ENCODE results near the gene CDC37L1. TPM values are rescaled to one million over a fixed set of nuclear protein-coding genes. Genes with fewer than 3 reads are reported as not detected.
"Not testable (repeated sequence)": the region's sequence is repeated elsewhere in the genome, so short reads cannot be mapped to it uniquely, and the experiment has no call there.

Gene CDC37L1
- 15.4 TPM for polyA plus RNA-seq (2013, experiment 1 of 4)
- 13.7 TPM for polyA plus RNA-seq (2013, experiment 2 of 4)
- polyA plus RNA-seq (2013, experiment 3 of 4) = 11.5 TPM
- 11.3 TPM for polyA plus RNA-seq (2013, experiment 4 of 4)

DNA sequence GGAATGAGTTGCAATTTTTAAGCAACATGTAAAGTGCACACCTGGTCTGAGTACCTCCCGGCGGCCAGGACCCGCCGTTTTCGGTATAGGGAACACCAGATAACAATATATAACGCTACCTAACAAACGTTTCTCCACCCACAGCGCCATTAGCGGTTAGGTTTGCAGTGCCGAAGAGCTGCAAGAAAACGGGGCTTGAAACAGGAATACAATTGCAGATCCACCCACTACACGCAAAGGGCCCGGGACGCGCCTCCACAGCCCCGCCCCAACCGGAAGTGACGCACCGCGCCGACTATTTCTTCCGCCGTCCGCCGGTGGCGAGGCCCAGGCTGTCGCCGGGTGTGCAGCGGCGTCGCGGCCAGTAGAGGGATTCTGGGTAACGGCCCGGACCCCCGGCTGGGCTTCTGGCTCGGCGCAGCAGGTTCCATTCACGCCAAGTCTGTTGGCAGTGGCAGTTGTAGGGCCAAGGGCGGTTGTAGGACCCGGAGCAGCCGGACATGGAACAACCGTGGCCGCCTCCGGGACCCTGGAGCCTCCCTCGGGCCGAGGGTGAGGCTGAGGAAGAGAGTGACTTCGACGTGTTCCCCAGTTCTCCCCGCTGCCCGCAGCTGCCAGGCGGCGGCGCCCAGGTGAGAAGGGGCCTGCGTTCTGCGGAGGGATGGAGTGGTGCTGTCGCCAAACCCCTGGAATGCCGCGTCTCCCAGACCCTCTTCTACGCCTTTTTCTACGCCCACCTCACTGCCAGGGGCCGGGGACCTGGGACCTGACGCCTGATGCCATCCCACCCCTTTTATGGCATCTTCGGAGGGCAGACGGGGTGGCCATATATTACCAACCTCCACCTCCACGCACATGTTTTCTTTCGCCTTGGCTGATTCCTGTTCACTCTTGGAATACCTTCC, at the start of gene CDC37L1:
Gene CDC37L1, plus strand, starts transcription at position 302 of the 905 bp plus-strand sequence. Its CDS starts 199 bp downstream, at position 501.
- peak within 1 kb of the TSS; percentile 94 for H3K27ac ChIP-seq (ENCODE audit: insufficient read depth, low read depth, low read length, poor library complexity, severe bottlenecking)
- no peaks in the 10 kb centered on the region for H3K9me3 ChIP-seq (ENCODE audit: control insufficient read depth, low read length)
- H3K4me1 ChIP-seq (ENCODE audit: control insufficient read depth, insufficient read depth, low read length) = no peaks in the 10 kb centered on the region
- H3K4me3 ChIP-seq (ENCODE audit: insufficient read depth, low read depth, low read length) = peak within 1 kb of the TSS; percentile 95
- H3K36me3 ChIP-seq (ENCODE audit: control insufficient read depth, insufficient read depth, low read length) = no peaks in the 10 kb centered on the region
- H3K27me3 ChIP-seq (ENCODE audit: control insufficient read depth, insufficient read depth, low read length, poor library complexity, severe bottlenecking) = no peaks in the 10 kb centered on the region
- 0% methylated on average over 66 of the region's 66 CpGs for WGBS, 2 experiments

DNA sequence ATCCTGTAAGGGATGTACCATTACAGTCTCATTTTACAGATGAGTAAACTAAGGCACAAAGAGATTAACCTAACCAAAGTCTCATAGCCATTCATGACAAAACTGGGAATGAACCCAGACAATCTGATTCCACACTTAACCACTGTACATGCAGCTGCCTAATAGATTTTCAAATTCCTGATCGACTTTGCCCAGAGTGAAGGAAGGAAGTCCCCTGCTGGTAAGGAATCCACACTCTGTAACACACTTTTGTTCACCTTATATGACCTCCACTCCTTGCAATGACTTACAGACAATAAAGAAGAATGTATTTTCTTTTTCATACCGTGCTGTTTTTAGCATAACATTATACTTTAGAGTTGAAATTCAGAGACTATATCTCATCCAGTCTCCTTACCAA, 48.5 kb upstream of the CDC37L1 start:
- Histone ChIP-seq H3K27ac (ENCODE audit: insufficient read depth, low read depth, low read length, poor library complexity, severe bottlenecking) (no peak overlapping the region), H3K9me3 (ENCODE audit: control insufficient read depth, low read length) (peaks cover 2% of the 10 kb centered on the region), H3K4me1 (ENCODE audit: control insufficient read depth, insufficient read depth, low read length) (no peaks in the 10 kb centered on the region), H3K4me3 (ENCODE audit: insufficient read depth, low read depth, low read length) (no peak overlapping the region), H3K36me3 (ENCODE audit: control insufficient read depth, insufficient read depth, low read length) (no peaks in the 10 kb centered on the region), H3K27me3 (ENCODE audit: control insufficient read depth, insufficient read depth, low read length, poor library complexity, severe bottlenecking) (no peaks in the 10 kb centered on the region)
- 22 to 50% methylated on average over 1 of the region's 2 CpGs for WGBS, 2 experiments

DNA sequence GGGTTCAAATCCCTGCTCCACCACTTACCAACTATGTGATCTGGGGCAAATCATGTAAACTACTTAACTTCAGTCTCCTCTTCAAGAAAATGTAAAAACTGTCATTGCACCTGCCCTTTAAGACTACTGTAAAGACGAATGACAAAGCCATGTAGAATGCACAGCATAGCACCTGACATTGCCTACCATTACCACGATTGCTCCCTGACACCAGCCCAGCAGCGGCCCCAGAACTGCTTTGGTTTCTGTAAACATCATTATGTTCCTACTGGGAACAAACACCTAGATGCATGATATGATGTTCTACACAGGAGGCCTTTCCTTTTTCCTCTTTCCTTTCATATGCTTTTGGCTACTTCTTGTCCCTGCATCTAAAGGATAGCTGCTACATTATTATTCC, 40.4 kb upstream of the CDC37L1 start:
- Histone ChIP-seq H3K36me3 (ENCODE audit: control insufficient read depth, insufficient read depth, low read length) (no peaks in the 10 kb centered on the region), H3K9me3 (ENCODE audit: control insufficient read depth, low read length) (peaks cover 2% of the 10 kb centered on the region), H3K4me1 (ENCODE audit: control insufficient read depth, insufficient read depth, low read length) (no peaks in the 10 kb centered on the region), H3K27ac (ENCODE audit: insufficient read depth, low read depth, low read length, poor library complexity, severe bottlenecking) (no peak overlapping the region), H3K4me3 (ENCODE audit: insufficient read depth, low read depth, low read length) (no peak overlapping the region), H3K27me3 (ENCODE audit: control insufficient read depth, insufficient read depth, low read length, poor library complexity, severe bottlenecking) (no peaks in the 10 kb centered on the region)
- WGBS, 2 experiments = 78 to 80% methylated on average over 3 of the region's 3 CpGs

DNA sequence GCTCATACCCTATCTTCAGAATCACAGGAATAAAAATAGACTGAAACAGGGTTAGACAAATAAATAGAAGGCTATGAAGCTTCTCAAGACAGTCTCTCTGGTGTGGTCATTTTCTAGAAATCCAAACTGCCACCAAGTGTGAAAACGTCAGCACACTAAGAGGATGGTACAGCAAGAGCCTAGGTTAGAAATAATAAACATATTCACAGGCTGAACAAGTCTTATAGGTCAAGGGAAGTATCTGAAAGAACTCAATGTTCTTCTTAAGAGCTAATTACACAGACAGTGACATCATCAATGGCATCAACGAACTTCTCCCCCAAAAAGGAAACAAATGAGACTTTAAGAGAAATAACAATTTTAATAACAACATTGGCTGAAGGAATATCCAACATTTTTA, 39.9 kb upstream of the CDC37L1 start:
- no peak overlapping the region for H3K27ac ChIP-seq (ENCODE audit: insufficient read depth, low read depth, low read length, poor library complexity, severe bottlenecking)
- WGBS, 2 experiments = 74 to 86% methylated on average over 1 to 2 of the region's 2 CpGs
- no peaks in the 10 kb centered on the region for H3K4me1 ChIP-seq (ENCODE audit: control insufficient read depth, insufficient read depth, low read length)
- H3K4me3 ChIP-seq (ENCODE audit: insufficient read depth, low read depth, low read length) = no peak overlapping the region
- H3K36me3 ChIP-seq (ENCODE audit: control insufficient read depth, insufficient read depth, low read length) = no peaks in the 10 kb centered on the region
- H3K27me3 ChIP-seq (ENCODE audit: control insufficient read depth, insufficient read depth, low read length, poor library complexity, severe bottlenecking) = no peaks in the 10 kb centered on the region
- H3K9me3 ChIP-seq (ENCODE audit: control insufficient read depth, low read length) = peaks cover 2% of the 10 kb centered on the region

DNA sequence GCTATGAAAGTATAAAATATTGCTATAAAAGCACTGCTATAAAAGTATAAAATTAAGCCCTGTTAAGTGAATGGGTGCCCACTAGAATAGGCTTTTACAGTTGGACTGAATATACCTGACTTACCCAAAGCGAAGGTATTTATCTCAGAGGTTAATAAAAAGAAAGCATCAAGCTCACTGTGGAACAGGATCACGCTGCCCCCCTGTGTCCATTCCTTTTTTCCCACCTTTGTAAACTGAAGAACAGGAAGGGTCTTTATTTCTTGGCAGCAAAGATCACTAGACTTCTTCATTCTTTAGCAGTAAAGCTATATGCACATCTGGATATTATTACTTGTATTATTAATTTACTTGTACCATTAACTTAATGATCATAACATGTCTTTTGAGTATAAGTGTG, 39.3 kb upstream of the CDC37L1 start:
- Histone ChIP-seq H3K36me3 (ENCODE audit: control insufficient read depth, insufficient read depth, low read length) (no peaks in the 10 kb centered on the region), H3K4me3 (ENCODE audit: insufficient read depth, low read depth, low read length) (no peak overlapping the region), H3K27me3 (ENCODE audit: control insufficient read depth, insufficient read depth, low read length, poor library complexity, severe bottlenecking) (no peaks in the 10 kb centered on the region), H3K4me1 (ENCODE audit: control insufficient read depth, insufficient read depth, low read length) (no peaks in the 10 kb centered on the region), H3K27ac (ENCODE audit: insufficient read depth, low read depth, low read length, poor library complexity, severe bottlenecking) (no peak overlapping the region), H3K9me3 (ENCODE audit: control insufficient read depth, low read length) (peaks cover 2% of the 10 kb centered on the region)
- 56% methylated on average over 2 of the region's 2 CpGs for WGBS, 2 experiments

DNA sequence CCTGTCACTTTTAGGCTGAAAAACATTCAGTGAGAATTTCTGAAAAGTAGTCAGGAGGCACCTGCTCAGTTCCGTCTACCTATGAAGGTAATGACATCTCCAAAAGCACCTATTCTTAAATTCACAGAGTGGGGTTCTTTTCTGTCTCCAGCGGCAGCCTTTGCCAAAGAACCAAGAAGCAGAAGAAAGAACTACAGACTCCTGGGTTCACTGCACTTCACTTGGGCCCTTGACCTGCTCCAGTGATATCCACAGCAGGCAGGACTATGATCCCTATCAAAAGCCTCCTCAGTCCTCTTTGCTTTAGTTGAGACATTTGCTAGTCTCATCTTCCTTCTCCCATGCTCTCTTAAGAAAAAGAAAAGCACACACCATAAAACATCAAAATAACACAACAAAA, 37.0 kb upstream of the CDC37L1 start:
- no peak overlapping the region for H3K27ac ChIP-seq (ENCODE audit: insufficient read depth, low read depth, low read length, poor library complexity, severe bottlenecking)
- H3K4me3 ChIP-seq (ENCODE audit: insufficient read depth, low read depth, low read length) = no peak overlapping the region
- no peaks in the 10 kb centered on the region for H3K9me3 ChIP-seq (ENCODE audit: control insufficient read depth, low read length)
- no peaks in the 10 kb centered on the region for H3K36me3 ChIP-seq (ENCODE audit: control insufficient read depth, insufficient read depth, low read length)
- no peaks in the 10 kb centered on the region for H3K27me3 ChIP-seq (ENCODE audit: control insufficient read depth, insufficient read depth, low read length, poor library complexity, severe bottlenecking)
- 86 to 95% methylated on average over 2 of the region's 2 CpGs for WGBS, 2 experiments
- no peaks in the 10 kb centered on the region for H3K4me1 ChIP-seq (ENCODE audit: control insufficient read depth, insufficient read depth, low read length)

DNA sequence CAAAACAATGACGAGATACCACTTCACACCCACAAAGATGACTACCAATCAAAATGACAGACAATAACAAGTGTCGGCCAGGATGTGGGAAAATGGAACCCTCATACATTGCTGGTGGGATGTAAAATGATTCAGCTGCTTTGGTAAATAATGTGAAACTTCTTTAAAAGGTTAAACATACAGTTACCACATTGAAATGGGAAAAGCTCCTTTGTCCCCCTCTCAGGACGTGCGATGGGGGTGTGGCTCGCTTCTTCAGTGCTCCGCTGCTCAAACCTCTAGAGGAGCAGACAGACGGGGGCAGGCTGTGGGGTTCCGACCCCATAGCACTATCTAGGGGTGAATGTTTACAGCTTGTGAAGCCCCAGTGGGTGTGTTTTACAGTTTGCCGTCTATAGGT, 25.3 kb upstream of the CDC37L1 start:
- H3K9me3 ChIP-seq (ENCODE audit: control insufficient read depth, low read length) = no peaks in the 10 kb centered on the region
- WGBS, 2 experiments = 89 to 91% methylated on average over 9 of the region's 9 CpGs
- H3K4me1 ChIP-seq (ENCODE audit: control insufficient read depth, insufficient read depth, low read length) = no peaks in the 10 kb centered on the region
- H3K27ac ChIP-seq (ENCODE audit: insufficient read depth, low read depth, low read length, poor library complexity, severe bottlenecking) = no peak overlapping the region
- no peaks in the 10 kb centered on the region for H3K27me3 ChIP-seq (ENCODE audit: control insufficient read depth, insufficient read depth, low read length, poor library complexity, severe bottlenecking)
- no peak overlapping the region for H3K4me3 ChIP-seq (ENCODE audit: insufficient read depth, low read depth, low read length)
- H3K36me3 ChIP-seq (ENCODE audit: control insufficient read depth, insufficient read depth, low read length) = no peaks in the 10 kb centered on the region

DNA sequence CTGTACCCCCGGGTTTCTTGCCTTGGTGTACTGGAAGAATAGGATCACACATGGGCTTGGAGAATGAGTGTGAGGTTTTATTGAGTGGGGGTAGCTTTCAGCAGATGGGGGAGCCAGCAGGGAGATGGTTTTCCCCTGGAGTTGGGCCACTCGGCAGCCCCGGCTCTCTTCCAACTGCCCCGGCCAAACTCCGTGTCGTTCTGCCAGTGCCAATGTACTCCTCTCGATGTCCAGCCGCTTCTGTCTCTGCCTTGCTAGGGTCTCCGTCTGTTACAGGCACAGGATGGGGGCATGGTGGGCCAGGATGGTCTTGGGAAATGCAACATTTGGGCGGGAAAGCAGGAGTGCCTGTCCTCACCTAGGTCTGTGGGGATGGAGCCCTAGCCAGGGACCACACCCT, 24.8 kb upstream of the CDC37L1 start:
- H3K27ac ChIP-seq (ENCODE audit: insufficient read depth, low read depth, low read length, poor library complexity, severe bottlenecking) = no peak overlapping the region
- H3K9me3 ChIP-seq (ENCODE audit: control insufficient read depth, low read length) = no peaks in the 10 kb centered on the region
- H3K4me3 ChIP-seq (ENCODE audit: insufficient read depth, low read depth, low read length) = no peak overlapping the region
- H3K27me3 ChIP-seq (ENCODE audit: control insufficient read depth, insufficient read depth, low read length, poor library complexity, severe bottlenecking) = no peaks in the 10 kb centered on the region
- H3K4me1 ChIP-seq (ENCODE audit: control insufficient read depth, insufficient read depth, low read length) = no peaks in the 10 kb centered on the region
- no peaks in the 10 kb centered on the region for H3K36me3 ChIP-seq (ENCODE audit: control insufficient read depth, insufficient read depth, low read length)
- WGBS, 2 experiments = 75 to 76% methylated on average over 10 of the region's 10 CpGs

DNA sequence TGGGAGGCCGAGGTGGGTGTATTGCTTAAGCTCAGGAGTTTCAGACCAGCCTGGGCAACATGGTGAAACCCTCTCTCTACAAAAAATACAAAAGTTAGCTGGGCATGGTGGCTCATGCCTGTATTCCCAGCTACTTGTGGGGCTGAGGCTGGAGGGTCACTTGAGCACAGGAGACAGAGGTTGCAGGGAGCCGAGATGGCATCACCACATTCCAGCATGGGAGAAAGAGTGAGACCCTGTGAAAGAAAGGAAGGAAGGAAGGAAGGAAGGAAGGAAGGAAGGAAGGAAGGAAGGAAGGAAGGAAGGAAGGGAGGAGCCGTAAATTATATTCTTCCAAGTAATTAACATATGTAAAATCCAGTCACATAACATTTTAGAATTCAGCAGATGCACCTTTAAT, 23.2 kb upstream of the CDC37L1 start:
- 85 to 91% methylated on average over 2 of the region's 3 CpGs for WGBS, 2 experiments
- H3K4me3 ChIP-seq (ENCODE audit: insufficient read depth, low read depth, low read length); H3K9me3 ChIP-seq (ENCODE audit: control insufficient read depth, low read length); H3K27ac ChIP-seq (ENCODE audit: insufficient read depth, low read depth, low read length, poor library complexity, severe bottlenecking); H3K27me3 ChIP-seq (ENCODE audit: control insufficient read depth, insufficient read depth, low read length, poor library complexity, severe bottlenecking); H3K36me3 ChIP-seq (ENCODE audit: control insufficient read depth, insufficient read depth, low read length); H3K4me1 ChIP-seq (ENCODE audit: control insufficient read depth, insufficient read depth, low read length): not testable (repeated sequence)

DNA sequence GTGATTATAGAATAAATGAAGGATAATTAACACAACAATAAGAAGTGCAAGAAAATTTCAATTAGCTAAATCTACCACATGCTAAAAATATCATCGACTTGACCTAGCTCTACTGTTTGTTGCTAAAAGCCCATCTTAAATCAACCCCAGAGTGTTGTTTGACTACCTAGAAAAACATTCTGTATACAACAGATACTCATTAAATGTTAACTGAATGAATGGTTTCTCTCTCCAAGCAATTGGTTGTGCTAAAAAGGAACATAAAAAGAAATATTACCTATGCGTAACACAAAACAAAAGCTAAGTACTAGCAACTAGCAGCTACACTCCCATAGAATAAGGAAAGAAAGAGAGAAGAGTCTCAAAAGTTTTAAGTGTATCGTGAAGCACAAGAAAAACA, 22.7 kb upstream of the CDC37L1 start:
- whole genome bisulfite sequencing, 2 experiments = 43 to 50% methylated on average over 2 of the region's 3 CpGs
- Histone ChIP-seq H3K4me3 (ENCODE audit: insufficient read depth, low read depth, low read length) (no peak overlapping the region), H3K9me3 (ENCODE audit: control insufficient read depth, low read length) (no peaks in the 10 kb centered on the region)

More for the DNA sequence above, 22.7 kb upstream of the CDC37L1 start:
- Histone ChIP-seq H3K4me1 (ENCODE audit: control insufficient read depth, insufficient read depth, low read length) (no peaks in the 10 kb centered on the region), H3K27me3 (ENCODE audit: control insufficient read depth, insufficient read depth, low read length, poor library complexity, severe bottlenecking) (no peaks in the 10 kb centered on the region), H3K27ac (ENCODE audit: insufficient read depth, low read depth, low read length, poor library complexity, severe bottlenecking) (no peak overlapping the region), H3K36me3 (ENCODE audit: control insufficient read depth, insufficient read depth, low read length) (no peaks in the 10 kb centered on the region)
